ENCODE data around the gene PARD3.
A peak's percentile ranks its signal among the peaks of the same experiment; 100 is the strongest.

PARD3 gene

GRCh38 chr10:34835908-34836508 is 20.9 kb upstream of the PARD3 start:
- H3K27ac ChIP-seq: no peak overlapping the region
- TF ChIP-seq, protein P1, sequence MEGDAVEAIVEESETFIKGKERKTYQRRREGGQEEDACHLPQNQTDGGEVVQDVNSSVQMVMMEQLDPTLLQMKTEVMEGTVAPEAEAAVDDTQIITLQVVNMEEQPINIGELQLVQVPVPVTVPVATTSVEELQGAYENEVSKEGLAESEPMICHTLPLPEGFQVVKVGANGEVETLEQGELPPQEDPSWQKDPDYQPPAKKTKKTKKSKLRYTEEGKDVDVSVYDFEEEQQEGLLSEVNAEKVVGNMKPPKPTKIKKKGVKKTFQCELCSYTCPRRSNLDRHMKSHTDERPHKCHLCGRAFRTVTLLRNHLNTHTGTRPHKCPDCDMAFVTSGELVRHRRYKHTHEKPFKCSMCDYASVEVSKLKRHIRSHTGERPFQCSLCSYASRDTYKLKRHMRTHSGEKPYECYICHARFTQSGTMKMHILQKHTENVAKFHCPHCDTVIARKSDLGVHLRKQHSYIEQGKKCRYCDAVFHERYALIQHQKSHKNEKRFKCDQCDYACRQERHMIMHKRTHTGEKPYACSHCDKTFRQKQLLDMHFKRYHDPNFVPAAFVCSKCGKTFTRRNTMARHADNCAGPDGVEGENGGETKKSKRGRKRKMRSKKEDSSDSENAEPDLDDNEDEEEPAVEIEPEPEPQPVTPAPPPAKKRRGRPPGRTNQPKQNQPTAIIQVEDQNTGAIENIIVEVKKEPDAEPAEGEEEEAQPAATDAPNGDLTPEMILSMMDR (conservative IDR thresholded peaks at IDR 0.05): no peak

DNA sequence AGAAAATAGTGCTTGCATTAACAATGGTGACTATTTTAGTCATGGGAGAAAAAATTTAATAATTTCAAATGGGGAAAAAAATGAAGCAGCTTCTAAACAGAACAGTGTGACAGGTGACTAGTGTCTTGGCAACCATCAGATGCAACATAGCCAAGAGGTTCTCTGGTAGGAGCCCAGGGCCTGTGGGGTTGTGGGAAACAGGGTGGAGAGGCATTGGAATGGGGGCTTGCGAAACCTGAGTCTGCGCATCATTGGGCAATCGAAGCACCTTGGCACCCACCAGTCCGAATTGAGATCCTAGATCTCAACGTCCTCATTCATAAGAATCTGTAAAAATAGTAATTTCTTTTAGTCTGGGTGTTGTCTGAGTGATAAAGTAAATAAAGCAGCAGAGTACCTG is 19.2 kb upstream of the PARD3 start:
- no peak overlapping the region for H3K27ac ChIP-seq
- TF ChIP-seq, protein P1 (conservative IDR thresholded peaks at IDR 0.05): no peak

GRCh38 chr10:34830217-34830822 is 15.2 kb upstream of the PARD3 start:
- H3K27ac ChIP-seq: no peak overlapping the region
- TF ChIP-seq, protein P1 (conservative IDR thresholded peaks at IDR 0.05): no peak

GRCh38 chr10:34826857-34827766 is 12.0 kb upstream of the PARD3 start:
- no peak overlapping the region for H3K27ac ChIP-seq
- TF ChIP-seq, protein P1 (conservative IDR thresholded peaks at IDR 0.05): no peak

DNA sequence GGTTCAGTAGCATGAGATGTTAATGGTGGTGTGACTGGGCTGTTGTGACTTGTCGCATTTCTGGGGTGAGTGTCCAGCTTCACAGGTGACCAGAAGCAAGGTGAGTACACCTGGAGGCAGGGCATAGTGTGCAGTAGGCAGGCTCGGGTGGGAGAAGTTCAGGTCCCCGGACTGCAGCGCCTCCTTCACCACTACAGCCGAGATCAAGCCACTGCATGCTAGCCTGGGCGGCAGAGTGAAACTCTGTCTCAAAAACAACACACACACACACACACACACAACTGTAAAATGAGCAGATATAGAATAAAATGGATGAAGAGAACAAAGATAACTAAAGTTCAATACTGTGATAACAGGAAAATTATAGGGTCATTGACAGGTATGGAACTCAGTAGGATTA is 11.1 kb upstream of the PARD3 start:
- H3K27ac ChIP-seq: no peak overlapping the region
- TF ChIP-seq, protein P1 (conservative IDR thresholded peaks at IDR 0.05): no peak

GRCh38 chr10:34825414-34825813 is 10.3 kb upstream of the PARD3 start:
- TF ChIP-seq, protein P1 (conservative IDR thresholded peaks at IDR 0.05): no peak
- H3K27ac ChIP-seq: no peak overlapping the region

DNA sequence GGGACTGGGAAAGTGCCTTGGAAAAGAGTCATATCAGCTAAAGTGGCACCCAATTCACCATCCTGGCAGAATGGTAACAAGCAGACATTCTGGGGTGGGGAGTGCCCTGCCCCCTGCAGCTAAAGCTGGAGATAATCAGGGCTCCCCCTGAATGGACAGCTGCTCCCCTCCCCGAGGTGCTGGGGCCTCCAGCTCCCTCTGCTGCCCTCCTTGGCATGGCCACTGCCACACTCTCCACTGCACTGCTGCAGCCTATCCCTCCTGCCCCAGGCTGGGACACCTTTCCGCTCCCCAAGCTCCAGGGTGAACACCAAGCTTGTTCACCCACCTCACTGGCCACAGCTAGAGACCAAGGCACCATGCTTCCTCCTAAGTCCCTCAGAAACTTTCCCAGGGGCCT is 9.8 kb upstream of the PARD3 start:
- TF ChIP-seq, protein P1 (conservative IDR thresholded peaks at IDR 0.05): peak; percentile 14; the same call in 1 of the 2 replicates
- no peak overlapping the region for H3K27ac ChIP-seq
